Transverse colon (tissue), 4 donors: ENCODE data around the gene MACF1.

Source experiments
- EP300 ChIP-seq: sonication (generic); formaldehyde crosslinking; IDR thresholded peaks from one replicate; pipeline ENCODE4 v1.6.1; 2017; ENCODE audit warnings: antibody characterized with exemption, low read depth
- POLR2A ChIP-seq: fragments of 450-650 bp; IDR thresholded peaks from one replicate; pipeline ENCODE4 v1.6.1; 2016; ENCODE audit warnings: antibody characterized with exemption, mild to moderate bottlenecking, moderate library complexity
- POLR2AphosphoS5 ChIP-seq, 3 donors: sonication (generic); formaldehyde crosslinking; IDR thresholded peaks; one replicate each; pipeline ENCODE4 v1.6.1; 2016; ENCODE audit warnings: antibody characterized with exemption in 3 of 3
- TF ChIP-seq, protein P1 (sequence below), 5 experiments: fragments of 200-600 bp in 3 of 5; fragments of 450-650 bp in 2 of 5; sonication (generic) in 3 of 5; IDR thresholded peaks; 1 replicate in 2 of 5; 2 replicates in 3 of 5; pipeline ENCODE4 v1.5.1; 2016 to 2017; ENCODE audit warnings: antibody characterized with exemption in 5 of 5, inconsistent platforms in 3 of 5, mild to moderate bottlenecking in 2 of 5, moderate library complexity in 1 of 5

DNA sequence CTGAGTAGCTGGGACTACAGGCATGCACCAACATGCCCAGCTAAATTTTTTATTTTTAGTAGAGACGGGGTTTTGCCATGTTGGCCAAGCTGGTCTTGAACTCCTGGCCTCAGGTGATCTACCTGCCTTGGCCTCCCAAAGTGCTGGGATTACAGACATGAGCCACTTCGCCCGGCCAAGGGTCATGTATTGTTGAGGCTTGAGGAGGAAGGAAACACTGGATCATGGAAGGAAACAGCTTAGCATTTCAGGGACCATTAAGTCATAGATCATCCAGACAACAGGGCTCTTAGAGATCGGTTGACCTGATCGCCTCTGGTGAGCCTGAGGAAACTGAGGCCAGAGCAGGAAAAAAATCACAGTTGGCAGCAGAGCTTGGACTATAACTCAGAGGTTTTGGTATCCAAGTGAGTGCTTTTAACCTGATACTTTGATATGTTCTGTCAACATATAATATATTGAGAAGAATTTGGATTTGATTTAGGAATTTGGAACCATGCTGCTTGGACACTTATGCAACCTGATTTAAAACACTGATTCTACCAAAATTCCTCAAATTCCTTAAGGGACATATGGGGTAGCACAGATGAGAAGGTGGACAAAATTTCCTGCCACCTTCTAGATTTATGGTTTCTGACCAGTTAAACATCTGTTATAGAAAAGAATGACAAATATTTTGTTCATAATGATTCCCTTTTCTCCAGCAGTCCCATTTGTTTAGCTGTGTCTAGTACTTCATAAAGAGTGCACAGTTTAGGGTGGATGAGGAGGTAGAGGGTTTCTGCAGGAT is 273.8 kb downstream of the MACF1 start:
- TF ChIP-seq, protein P1, sequence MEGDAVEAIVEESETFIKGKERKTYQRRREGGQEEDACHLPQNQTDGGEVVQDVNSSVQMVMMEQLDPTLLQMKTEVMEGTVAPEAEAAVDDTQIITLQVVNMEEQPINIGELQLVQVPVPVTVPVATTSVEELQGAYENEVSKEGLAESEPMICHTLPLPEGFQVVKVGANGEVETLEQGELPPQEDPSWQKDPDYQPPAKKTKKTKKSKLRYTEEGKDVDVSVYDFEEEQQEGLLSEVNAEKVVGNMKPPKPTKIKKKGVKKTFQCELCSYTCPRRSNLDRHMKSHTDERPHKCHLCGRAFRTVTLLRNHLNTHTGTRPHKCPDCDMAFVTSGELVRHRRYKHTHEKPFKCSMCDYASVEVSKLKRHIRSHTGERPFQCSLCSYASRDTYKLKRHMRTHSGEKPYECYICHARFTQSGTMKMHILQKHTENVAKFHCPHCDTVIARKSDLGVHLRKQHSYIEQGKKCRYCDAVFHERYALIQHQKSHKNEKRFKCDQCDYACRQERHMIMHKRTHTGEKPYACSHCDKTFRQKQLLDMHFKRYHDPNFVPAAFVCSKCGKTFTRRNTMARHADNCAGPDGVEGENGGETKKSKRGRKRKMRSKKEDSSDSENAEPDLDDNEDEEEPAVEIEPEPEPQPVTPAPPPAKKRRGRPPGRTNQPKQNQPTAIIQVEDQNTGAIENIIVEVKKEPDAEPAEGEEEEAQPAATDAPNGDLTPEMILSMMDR (IDR thresholded peaks at IDR 0.05): no peak
- TF ChIP-seq POLR2A: no peak
- TF ChIP-seq POLR2AphosphoS5 (IDR thresholded peaks at IDR 0.05): no peak
- TF ChIP-seq EP300: no peak
